ENCODE results near the gene POLE.

DNA sequence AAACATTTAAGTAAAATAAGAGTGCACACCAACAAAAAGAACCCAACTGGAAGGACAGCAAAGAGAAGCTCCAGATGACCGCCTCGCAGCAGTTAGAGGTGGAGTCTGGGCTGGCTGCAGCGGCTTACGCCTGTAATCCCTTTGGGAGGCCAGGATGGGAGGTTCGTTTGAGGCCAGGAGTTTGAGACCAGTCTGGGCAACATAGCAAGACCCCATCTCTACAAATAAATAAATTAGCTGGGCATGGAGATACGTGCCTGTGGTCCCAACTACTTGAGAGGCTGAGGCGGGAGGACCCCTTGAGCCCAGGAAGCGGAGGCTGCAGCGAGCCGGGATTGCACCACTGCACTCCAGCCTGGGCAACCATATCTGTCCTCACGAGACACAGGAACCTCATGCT, 92.0 kb downstream of the POLE start:
- TF ChIP-seq POLR2AphosphoS5 (IDR thresholded peaks at IDR 0.05; ENCODE audit: low read depth, low read length) = no peak
- no peak for TF ChIP-seq POLR2A (IDR thresholded peaks at IDR 0.05; ENCODE audit: low read depth, low read length)
- TF ChIP-seq TAF1 (IDR thresholded peaks at IDR 0.05; ENCODE audit: borderline replicate concordance, low read depth, low read length) = no peak
